Esophagus squamous epithelium (tissue), 5 donors: ENCODE results near the gene TAF7. TPM values are rescaled to one million over a fixed set of nuclear protein-coding genes. Genes with fewer than 3 reads are reported as not detected.

Experiments used
- DNase-seq: peaks from one replicate; lab custom pipeline; 2025; lab: John Stamatoyannopoulos, UW
- H3K27ac ChIP-seq, 4 donors: fragments of 200-600 bp; sonication (generic); one replicate each; pipeline ENCODE4 v1.5.1; 2016 to 2019; ENCODE audit warnings: mild to moderate bottlenecking in 1 of 4
- H3K27me3 ChIP-seq, 4 donors: fragments of 200-600 bp; sonication (generic); 1 replicate in 3 of 4; 2 replicates in 1 of 4; pipeline versions ENCODE4 v1.5.1 to v1.6.0; 2017 to 2021; ENCODE audit warnings: antibody characterized with exemption in 1 of 4
- H3K36me3 ChIP-seq, 3 donors: fragments of 200-600 bp; sonication (generic); one replicate each; pipeline ENCODE4 v1.5.1; 2016 to 2019
- H3K4me1 ChIP-seq, 3 donors: fragments of 200-600 bp; sonication (generic); one replicate each; pipeline ENCODE4 v1.5.1; 2017 to 2019
- H3K4me3 ChIP-seq, 4 donors: fragments of 200-600 bp; sonication (generic); 1 replicate in 3 of 4; 2 replicates in 1 of 4; pipeline ENCODE4 v1.5.1; 2016 to 2019; ENCODE audit warnings: mild to moderate bottlenecking in 2 of 4, moderate library complexity in 1 of 4
- H3K9me3 ChIP-seq, 3 donors: fragments of 200-600 bp; sonication (generic); one replicate each; pipeline ENCODE4 v1.5.1; 2016 to 2019
- CTCF ChIP-seq, 6 experiments: fragments of 450-650 bp in 4 of 6; fragments of 200-600 bp in 2 of 6; sonication (generic) in 2 of 6; IDR thresholded peaks; one replicate each; pipeline ENCODE4 v1.5.1; 2016 to 2019; ENCODE audit warnings: antibody characterized with exemption in 6 of 6, mild to moderate bottlenecking in 4 of 6, moderate library complexity in 4 of 6
- POLR2A ChIP-seq, 4 donors: fragments of 450-650 bp; IDR thresholded peaks; one replicate each; pipeline ENCODE4 v1.6.1; 2017; ENCODE audit warnings: antibody characterized with exemption in 4 of 4, mild to moderate bottlenecking in 4 of 4, moderate library complexity in 3 of 4
- WGBS, 2 donors: methylation state at CpG; one replicate each; pipeline ENCODE4 v1.1.5; 2018; 5-methylcytosine and 5-hydroxymethylcytosine counted together
- intact Hi-C: fragments of 100-400 bp; cut with DNase I; formaldehyde crosslinking; loops from one replicate; pipeline ENCODE4 v1.15.0; 2022
- total RNA-seq, 4 donors: library from RNA; depleted of rRNA; stranded (reverse); fragments of >200 nt; gene quantifications; one replicate each; pipeline ENCODE4 v1.1.0, GENCODE V29; 2016
- donor health status: DM: yes; HTN: yes; CAD: no.

TAF7 gene
- total RNA-seq, 4 donors from 2014 or later, result 29.8 to 42.3 (median 35.6) TPM

DNA sequence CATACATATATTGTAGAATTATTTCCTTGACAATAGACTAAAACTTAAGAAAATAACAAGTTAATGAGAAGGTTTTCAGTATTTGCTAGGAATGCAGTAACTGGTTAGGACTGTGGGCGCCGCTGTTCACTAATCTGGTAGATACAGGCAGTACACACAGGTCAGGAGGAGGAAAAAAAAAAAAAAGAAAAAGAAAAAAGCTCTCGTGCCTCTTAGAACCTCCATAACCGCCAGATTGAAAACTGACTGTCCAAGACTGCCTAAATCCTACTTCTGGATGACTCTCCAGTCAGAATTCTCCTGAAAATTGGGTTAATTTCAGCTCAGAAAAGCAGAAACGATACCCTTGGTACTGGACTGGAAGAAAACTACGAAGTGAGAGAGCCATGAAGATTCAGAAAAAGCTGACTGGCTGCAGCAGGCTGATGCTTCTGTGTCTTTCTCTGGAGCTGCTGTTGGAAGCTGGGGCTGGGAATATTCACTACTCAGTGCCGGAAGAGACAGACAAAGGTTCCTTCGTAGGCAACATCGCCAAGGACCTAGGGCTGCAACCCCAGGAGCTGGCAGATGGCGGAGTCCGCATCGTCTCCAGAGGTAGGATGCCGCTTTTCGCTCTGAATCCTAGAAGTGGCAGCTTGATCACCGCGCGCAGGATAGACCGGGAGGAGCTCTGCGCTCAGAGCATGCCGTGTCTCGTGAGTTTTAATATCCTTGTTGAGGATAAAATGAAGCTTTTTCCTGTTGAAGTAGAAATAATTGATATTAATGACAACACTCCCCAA lies 9.9 kb upstream of the TAF7 start, which contains the start of gene PCDHGA1:
TSS of gene PCDHGA1 (plus strand) at position 216 of the 782 bp plus-strand sequence.
- DNase-seq, result no peak
- Histone ChIP-seq H3K4me1 (no peaks in the 10 kb centered on the region), H3K27me3 (peaks cover 0 to 81% (median 0%) of the 10 kb centered on the region in 4 donors), H3K4me3 (peak within 1 kb of the TSS in 1 of 4 donors; percentile 30), H3K36me3 (no peaks in the 10 kb centered on the region), H3K27ac (no peak within 1 kb of the TSS), H3K9me3 (peaks cover 0 to 84% (median 38%) of the 10 kb centered on the region in 3 donors)
- peak in 1 of 6 experiments; percentile 30 for TF ChIP-seq CTCF (IDR thresholded peaks at IDR 0.05)
- no peak for TF ChIP-seq POLR2A (IDR thresholded peaks at IDR 0.05)
- intact Hi-C loops, result no loop called here
- 24 to 33% methylated on average over 20 to 21 of the region's 21 CpGs for WGBS, 2 donors

- Histone ChIP-seq H3K9me3 (peaks cover 0 to 77% (median 24%) of the 10 kb centered on the region in 3 donors), H3K27ac (no peak overlapping the region), H3K36me3 (no peaks in the 10 kb centered on the region), H3K4me1 (no peaks in the 10 kb centered on the region), H3K4me3 (no peak overlapping the region), H3K27me3 (peaks cover 0 to 62% (median 0%) of the 10 kb centered on the region in 4 donors)
- 60 to 82% methylated on average over 1 to 6 of the region's 8 CpGs for WGBS, 2 donors
- intact Hi-C loops, result no loop called here
- TF ChIP-seq CTCF (IDR thresholded peaks at IDR 0.05), result no peak
- no peak for TF ChIP-seq POLR2A (IDR thresholded peaks at IDR 0.05)
- no peak for DNase-seq
These were observed 7.6 kb upstream of the TAF7 start for GRCh38 chr5:141328231-141328630.

GRCh38 chr5:141326088-141326854 lies 5.7 kb upstream of the TAF7 start:
- H3K4me3 ChIP-seq, result peak overlapping the region; percentile 2 to 58 (median 29)
- H3K4me1 ChIP-seq, result peaks cover 0 to 2% (median 0%) of the 10 kb centered on the region in 3 donors
- peaks cover 0 to 43% (median 0%) of the 10 kb centered on the region in 4 donors for H3K27me3 ChIP-seq
- H3K36me3 ChIP-seq, result no peaks in the 10 kb centered on the region
- H3K9me3 ChIP-seq, result peaks cover 0 to 75% (median 14%) of the 10 kb centered on the region in 3 donors
- TF ChIP-seq POLR2A (IDR thresholded peaks at IDR 0.05) (peak in 1 of 4 donors; percentile 20), CTCF (IDR thresholded peaks at IDR 0.05) (peak in 2 of 6 experiments; percentile 23 to 39)
- DNase-seq, result no peak
- H3K27ac ChIP-seq, result peak overlapping the region in 2 of 4 donors; percentile 51
- intact Hi-C loops, result no loop called here
- 18 to 30% methylated on average over 26 to 27 of the region's 27 CpGs for WGBS, 2 donors

DNA sequence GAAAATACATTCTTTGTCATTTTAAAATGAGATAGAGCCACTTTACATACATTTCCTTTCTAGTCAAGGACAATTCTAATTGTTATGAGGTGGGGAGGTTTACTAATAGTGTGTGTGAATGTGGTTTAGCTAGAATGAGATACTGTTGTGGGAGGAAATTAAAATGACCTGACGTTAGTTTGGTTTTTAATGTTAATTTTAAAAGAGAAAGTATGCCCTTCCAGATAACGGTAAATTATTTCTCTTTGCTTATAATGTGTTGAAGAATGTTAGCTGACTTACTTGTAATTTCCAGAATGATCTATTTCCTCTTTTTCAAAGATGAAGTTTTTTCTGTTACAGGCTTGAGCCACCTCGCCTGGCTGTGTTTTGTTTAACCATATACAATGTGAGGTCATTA lies 1.7 kb upstream of the TAF7 start:
- 81 to 87% methylated on average over 3 of the region's 3 CpGs for WGBS, 2 donors
- H3K9me3 ChIP-seq, result peaks cover 19 to 80% (median 36%) of the 10 kb centered on the region in 3 donors

More for the DNA sequence above, 1.7 kb upstream of the TAF7 start:
- H3K4me3 ChIP-seq, result no peak overlapping the region
- no peak for DNase-seq
- TF ChIP-seq CTCF (IDR thresholded peaks at IDR 0.05) (no peak), POLR2A (IDR thresholded peaks at IDR 0.05) (no peak)
- H3K36me3 ChIP-seq, result peaks cover 5 to 26% (median 10%) of the 10 kb centered on the region in 3 donors
- peaks cover 0 to 5% (median 0%) of the 10 kb centered on the region in 4 donors for H3K27me3 ChIP-seq
- peaks cover 0 to 13% (median 4%) of the 10 kb centered on the region in 3 donors for H3K4me1 ChIP-seq
- intact Hi-C loops, result no loop called here
- H3K27ac ChIP-seq, result no peak overlapping the region
